Measurements from ENCODE around the gene PITPNB.

DNA sequence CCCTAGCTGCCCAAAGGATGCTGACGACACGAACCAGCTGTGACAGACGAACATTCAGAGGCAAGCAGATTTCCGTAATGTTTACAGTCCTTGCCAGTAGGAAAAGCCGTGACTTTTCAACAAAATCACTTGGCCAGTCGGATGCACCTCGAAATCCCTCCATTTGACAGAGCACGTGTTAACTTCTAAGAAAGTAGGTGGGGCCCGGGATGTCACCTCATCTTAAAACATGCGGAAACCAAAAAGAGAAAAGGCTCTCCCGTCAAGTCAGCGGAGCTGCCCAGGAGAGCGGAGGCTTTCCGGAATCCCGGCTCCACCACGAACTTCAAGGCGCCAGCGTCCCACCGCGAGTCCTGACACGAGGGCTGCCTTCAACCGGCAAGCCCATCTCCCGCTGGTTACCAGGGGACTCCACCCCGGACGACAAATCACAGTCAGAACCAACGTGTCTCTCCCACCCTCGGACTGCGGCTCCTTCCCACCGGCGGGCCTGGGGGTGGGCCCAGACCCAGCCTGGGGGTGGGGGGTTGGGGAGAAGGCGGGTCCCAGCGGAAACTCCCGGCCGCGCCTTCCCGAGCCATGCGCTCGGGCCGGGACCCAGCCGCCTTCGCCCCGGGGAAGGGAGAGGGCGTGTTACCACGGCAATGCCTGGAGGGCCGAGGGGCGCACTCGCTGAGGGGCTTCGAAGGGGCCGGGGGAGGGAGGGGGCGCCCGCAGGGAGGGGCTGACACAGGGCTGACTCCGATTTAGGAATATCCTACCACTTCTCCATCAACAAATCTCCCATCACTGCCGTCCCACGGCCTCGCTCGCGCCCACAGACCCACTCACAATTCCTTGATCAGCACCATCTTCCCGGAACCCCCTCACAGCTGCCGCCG lies 475 bp downstream of the PITPNB start:
- TF ChIP-seq, protein P1, sequence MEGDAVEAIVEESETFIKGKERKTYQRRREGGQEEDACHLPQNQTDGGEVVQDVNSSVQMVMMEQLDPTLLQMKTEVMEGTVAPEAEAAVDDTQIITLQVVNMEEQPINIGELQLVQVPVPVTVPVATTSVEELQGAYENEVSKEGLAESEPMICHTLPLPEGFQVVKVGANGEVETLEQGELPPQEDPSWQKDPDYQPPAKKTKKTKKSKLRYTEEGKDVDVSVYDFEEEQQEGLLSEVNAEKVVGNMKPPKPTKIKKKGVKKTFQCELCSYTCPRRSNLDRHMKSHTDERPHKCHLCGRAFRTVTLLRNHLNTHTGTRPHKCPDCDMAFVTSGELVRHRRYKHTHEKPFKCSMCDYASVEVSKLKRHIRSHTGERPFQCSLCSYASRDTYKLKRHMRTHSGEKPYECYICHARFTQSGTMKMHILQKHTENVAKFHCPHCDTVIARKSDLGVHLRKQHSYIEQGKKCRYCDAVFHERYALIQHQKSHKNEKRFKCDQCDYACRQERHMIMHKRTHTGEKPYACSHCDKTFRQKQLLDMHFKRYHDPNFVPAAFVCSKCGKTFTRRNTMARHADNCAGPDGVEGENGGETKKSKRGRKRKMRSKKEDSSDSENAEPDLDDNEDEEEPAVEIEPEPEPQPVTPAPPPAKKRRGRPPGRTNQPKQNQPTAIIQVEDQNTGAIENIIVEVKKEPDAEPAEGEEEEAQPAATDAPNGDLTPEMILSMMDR (IDR thresholded peaks at IDR 0.05), result no peak
- no peak for TF ChIP-seq POLR2A (IDR thresholded peaks at IDR 0.05)
